NCI-H345 (cell line): ENCODE data around the gene FAF1.
A peak's percentile ranks its signal among the peaks of the same experiment; 100 is the strongest.
"Not testable (repeated sequence)": the region's sequence is repeated elsewhere in the genome, so short reads cannot be mapped to it uniquely, and the experiment has no call there.

ENCODE experiments used
- DNase-seq: peaks from one replicate; lab custom pipeline; 2025; lab: John Stamatoyannopoulos, UW

FAF1 gene

DNA sequence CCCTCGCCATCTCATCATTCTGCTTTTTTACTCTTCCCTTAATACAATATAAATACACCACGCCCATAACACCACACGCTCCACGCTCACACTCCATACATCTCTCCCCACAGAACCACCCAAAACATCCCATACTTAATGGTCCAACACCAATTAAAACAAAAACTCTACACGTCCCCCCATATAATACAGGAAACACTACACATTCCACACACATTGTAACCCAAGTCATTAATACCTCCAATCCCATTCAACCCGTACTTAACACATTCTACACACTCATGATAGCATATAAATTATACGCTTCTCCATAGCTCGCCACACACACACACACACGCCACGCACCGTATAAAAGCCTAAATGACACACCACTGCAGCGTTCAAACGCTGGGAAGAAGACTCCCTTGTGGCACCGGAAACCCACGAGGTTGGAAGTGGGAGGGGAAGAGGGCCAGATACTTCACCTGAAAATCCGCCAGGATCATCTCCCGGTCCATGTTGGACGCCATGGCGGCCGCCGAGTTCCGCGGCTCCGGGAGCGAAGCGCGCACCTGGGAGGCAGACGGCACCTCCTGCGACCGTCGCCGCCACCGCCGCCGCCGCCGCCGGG, 659 bp downstream of the FAF1 start:
- DNase-seq: peak; percentile 43

DNA sequence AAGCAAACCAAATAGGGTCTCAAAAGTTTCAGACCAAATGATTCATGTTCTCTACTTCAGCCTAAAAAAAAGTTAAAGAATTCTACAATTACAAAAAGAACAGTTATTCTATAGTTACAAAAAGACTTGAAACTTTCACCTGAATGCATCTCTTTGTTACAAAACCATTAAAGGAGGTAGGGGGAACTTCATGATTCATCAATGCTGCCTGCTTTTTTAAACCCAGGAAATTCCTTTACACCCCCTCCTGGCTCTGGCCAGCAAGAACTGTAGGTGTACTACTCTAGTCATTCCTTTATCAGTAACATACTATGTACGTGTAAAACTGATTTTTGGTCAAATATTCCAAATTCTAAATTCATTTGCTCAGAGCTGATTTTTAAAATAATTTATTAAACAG, 5.0 kb downstream of the FAF1 start:
- DNase-seq: no peak

DNA sequence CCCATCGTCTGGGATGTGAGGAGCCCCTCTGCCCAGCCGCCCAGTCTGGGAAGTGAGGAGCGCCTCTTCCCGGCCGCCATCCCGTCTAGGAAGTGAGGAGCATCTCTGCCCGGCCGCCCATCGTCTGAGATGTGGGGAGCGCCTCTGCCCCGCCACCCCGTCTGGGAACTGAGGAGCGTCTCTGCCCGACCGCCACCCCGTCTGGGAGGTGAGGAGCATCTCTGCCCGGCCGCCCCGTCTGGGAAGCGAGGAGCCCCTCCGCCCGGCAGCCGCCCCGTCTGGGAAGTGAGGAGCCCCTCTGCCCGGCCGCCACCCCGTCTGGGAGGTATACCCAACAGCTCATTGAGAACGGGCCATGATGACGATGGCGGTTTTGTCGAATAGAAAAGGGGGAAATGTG, 7.5 kb downstream of the FAF1 start:
- DNase-seq: not testable (repeated sequence)

DNA sequence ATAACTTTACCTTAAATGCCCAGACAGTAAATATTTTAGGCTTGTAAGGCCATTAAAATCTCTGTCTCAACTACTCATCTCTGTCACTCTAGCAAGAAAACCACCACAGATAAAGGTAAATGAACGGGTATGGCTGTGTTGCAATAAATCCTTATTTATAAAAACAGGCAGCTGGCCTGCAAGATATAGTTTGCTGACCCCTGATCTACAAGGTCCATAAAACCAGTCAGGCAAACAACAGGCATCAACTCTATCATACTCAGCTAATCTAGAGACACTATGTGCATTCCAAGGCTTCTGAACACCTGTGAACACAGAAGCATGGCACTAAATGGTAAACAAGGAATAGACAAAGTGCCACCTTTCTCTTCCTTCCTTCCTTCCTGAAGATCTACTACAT, 9.7 kb downstream of the FAF1 start:
- DNase-seq: no peak

DNA sequence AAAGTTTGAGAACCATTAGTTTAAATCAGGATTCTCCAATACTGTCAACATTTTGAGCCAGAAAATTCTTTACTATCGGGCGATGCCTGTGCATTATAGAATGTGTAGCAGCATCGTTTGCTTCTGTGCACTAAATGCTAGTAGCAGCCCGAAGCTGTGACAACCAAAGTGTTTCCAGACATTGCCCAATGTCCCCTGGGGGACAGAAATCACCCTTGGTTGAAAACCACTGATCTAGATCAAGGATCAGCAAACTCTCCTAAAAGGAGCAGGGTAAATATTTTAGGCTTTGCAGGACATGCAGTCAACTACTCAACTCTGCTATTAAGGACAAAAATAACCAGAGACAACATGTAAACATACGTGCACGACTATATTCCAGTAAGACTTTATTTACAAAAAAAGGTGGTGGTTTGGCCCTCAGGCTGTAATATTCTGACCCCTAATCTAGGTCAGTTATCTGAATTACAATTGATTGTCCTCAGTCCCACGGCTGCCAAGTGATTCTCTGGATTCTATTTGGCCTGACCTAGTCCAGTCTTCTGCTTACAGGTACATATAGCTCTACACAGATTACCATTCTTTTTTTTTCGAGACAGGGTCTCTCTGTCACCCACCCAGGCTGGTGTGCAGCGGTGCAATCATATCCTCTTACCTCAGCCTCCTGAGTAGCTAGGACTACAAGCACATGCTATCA, 10.6 kb downstream of the FAF1 start:
- no peak for DNase-seq

DNA sequence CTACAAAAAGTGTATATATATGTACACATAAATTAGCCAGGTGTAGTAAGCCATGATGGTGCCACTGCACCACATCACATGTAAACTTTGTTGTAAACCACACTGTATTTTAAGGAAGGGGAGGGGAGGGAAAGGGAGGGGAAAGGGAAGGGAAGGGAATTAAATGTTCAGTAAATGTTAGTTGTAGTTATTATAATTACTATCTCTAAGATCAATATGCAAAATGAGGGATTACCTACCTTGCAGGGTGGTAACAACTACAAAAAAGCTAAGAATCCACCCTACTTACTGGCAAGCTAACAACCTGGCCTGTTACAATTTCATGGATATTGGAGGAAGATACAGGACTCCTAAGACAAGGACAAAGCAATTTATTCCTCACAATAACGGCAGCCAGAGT, 17.7 kb downstream of the FAF1 start:
- no peak for DNase-seq

DNA sequence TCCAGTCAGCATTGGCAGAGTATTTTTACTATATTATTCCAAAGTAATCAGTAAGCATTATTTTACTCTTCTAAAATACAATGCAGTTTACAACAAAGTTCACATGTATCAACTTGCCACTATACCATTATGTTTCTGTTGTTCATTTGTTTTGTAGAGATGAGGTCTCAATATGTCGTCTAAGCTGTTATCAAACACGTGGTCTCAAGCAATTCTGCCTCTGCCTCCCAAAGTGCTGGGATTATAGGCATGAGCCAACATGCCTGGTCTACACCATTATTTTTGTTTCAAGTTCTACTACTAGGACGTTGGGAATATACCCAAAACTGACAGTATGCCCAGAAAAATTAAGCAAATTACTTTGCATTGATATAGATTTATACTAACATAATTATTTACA, 19.8 kb downstream of the FAF1 start:
- DNase-seq: no peak

DNA sequence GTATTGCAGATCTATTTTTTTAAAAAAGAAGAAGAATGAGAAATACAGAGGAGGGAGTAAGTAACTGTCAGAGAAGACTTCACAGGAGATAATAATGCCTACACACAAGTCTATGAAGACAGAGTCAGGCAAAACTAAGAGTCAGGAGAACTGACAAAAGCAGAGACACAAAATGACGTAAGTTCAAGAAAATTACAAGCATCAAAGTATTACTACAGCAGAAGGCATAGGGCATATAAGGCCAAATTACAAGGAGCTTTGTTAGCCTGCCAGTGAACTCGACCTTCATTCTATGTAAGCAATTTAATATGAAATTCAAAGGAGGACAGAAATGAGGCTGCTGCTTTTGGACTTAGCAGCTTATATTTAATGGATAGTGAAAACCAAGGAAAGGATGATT, 23.7 kb downstream of the FAF1 start:
- no peak for DNase-seq

DNA sequence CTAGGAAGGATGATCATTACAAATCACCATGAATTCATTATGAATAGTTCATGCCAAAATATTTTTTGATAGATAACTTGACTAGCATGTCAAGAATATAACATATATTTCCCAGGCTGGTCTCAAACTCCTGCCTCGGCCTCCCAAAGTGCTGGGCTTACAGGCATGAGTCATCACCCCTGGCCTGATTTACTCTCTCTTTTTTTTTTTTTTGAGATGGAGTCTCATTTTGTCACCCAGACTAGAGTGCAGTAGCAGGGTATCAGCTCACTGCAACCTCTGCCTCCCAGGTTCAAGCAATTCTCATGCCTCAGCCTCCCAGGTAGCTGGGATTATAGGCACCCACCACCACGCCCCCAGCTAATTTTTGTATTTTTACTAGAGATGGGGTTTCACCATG, 24.8 kb downstream of the FAF1 start:
- not testable (repeated sequence) for DNase-seq

DNA sequence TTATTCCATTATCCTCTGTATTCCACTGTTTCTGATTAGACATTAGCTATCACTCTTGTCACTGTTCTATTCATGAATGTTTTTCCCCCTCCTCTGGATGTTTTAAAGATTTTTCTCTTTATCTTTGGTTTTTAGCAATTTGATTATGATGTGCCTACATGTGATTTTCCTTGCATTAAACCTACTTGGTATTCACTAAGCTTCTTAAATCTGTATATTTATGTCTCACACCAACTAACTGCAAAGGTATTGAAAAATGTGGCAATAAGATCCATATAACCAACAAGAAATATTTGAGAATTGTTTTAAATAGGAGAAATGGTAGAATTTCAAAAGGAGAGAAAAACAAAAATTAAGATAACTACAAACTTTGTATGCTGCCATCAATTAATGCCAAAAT, 25.2 kb downstream of the FAF1 start:
- DNase-seq: no peak

DNA sequence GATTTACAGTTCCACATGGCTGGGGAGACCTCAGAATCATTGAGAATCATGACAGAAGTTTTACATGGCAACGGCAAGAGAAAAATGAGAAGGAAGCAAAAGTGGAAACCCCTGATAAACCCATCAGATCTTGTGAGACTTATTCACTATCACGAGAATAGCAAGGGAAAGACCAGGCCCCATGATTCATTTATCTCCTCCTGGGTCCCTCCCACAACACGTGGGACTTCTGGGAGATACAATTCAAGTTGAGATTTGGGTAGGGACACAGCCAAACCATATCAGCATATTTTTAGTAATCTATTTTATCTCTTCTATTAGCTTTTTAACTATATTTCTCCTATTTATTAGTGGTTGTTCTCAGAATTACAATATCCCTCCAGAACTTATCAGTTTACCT, 26.3 kb downstream of the FAF1 start:
- not testable (repeated sequence) for DNase-seq

DNA sequence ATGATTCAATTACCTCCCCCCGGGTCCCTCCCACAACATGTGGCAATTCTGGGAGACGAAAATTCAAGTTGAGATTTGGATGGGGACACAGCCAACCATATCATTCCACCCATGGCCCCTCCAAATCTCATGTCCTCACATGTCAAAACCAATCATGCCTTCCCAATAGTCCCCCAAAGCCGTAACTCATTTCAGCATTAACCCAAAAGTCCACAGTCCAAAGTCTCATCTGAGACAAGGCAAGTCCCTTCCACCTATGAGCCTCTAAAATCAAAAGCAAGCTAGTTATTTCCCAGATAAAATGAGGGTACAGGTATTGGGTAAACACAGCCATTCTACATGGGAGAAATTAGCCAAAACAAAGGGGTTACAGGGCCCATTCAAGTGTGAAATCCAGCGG, 28.0 kb downstream of the FAF1 start:
- DNase-seq: not testable (repeated sequence)

DNA sequence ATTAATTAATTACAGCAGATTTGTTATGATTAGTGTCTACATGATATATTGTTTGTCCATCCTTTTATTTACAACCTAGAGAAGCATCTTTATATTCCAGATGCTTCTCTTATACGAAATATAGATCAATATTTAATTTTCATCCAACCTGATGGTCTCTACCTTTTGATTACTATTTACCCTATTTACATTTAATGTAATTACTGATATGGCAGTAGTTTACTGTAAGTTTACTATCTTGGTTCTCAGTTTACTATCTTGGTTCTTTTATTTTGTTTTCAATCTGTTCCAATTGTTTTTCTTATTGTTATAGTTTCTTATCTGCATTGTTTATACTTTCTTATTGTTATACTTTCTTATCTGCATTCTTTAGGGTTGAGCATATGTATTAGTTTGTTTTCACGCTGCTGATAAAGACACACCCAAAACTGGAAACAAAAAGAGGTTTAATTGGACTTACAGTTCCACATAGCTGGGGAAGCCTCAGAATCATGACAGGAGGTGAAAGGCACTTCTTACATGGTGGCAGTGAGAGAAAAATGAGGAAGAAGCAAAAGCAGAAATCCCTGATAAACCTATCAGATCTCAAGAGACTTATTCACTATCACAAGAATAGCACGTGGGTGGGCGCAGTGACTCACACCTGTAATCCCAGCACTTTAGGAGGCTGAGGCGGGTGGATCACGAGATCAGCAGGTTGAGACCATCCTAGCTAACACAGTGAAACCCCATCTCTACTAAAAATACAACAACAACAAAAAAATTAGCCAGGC, 28.9 kb downstream of the FAF1 start:
- no peak for DNase-seq

DNA sequence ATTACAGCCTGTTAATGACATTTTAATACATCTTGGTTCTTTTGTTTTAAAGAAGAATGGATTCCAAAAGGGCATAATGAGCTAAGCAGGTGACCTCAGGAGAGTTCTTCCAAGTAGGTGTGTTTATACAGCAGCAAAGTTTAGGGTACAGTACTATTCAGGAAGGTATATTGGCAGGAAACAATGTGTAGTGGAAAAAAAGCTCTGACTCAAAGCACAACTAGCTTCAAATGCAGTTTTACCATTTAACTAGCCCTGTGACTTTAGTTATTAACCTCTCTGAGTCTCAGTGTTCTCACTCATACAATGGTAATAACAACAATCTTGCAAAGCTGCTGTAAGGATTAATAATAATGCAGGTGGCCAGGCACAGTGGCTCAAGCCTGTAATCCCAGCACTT, 29.9 kb downstream of the FAF1 start:
- DNase-seq: no peak

DNA sequence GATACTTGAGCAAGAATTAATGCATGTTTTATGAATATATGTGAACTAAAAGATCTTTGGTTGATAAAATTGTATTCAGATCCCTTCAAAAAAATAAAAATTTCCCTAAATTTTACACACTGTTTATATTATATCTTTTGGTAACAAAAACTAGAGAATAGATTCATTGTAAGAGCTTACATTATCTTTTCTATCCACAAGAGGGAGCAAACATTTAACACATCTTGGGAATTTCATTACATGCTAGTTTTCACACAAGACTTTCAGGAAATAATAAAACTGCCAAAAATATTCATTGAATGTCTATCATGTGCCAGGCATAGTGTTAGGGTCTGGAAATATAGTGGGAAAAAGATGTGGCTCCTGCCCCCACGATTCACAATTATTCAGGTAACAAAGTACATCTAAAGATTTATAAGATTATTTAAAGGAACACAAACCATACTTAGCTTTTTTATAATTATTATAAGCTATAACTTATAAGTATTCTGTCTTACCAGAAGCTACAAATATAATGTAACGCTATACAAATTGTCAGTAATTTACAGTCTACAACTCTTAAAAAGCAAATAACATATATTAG, 30.6 kb downstream of the FAF1 start:
- DNase-seq: peak; percentile 7

DNA sequence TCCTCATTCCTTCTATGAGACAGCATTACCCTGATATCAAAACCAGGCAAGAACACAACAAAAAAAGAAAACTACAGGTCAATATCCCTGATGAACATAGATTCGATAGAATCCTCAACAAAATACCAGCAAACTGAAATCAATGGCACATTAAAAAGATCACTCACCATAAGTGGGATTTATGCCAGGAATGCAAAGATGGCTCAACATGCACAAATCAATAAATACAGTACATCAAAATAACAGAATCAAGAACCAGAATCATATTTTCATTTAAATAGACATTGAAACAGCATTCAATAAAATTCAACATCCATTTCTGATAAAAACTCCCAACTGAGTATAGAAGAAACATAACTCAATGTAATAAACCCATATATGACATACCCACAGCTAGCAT, 36.5 kb downstream of the FAF1 start:
- no peak for DNase-seq

DNA sequence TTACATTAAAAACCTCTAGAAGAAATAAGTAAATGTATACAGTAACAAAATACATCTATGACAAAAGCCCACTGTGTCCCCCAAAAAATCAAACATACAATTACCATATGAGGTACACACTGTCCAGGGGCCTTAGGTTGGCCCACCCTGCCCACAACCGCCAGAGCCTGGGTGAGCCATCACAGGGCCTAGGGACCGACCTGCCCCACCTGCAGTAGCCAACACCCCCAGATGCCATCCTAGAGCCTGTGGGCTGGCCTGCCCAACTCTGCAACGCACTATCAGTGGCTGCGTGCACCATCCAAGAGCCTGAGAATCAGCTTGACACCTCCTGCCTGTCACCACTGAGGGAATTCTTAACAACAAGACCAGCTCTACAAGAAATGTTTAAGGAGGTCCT, 39.0 kb downstream of the FAF1 start:
- DNase-seq: no peak

DNA sequence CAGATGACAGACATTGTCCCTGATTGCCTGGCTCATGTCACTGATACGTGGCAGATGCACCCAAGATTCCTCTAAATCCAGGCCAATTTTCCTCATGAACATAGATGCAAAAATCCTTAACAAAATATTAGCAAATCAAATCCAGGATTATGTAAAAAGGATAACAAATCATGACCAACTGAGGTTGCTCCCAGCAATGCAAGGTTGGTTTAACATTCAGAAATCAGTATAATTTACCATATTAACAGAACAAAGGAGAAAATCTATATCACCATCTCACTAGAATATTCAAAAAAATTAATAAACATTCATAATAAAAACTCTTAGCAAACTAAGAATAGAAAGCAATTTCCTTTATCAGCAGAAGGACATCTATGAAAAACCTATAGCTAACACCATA, 39.7 kb downstream of the FAF1 start:
- no peak for DNase-seq

DNA sequence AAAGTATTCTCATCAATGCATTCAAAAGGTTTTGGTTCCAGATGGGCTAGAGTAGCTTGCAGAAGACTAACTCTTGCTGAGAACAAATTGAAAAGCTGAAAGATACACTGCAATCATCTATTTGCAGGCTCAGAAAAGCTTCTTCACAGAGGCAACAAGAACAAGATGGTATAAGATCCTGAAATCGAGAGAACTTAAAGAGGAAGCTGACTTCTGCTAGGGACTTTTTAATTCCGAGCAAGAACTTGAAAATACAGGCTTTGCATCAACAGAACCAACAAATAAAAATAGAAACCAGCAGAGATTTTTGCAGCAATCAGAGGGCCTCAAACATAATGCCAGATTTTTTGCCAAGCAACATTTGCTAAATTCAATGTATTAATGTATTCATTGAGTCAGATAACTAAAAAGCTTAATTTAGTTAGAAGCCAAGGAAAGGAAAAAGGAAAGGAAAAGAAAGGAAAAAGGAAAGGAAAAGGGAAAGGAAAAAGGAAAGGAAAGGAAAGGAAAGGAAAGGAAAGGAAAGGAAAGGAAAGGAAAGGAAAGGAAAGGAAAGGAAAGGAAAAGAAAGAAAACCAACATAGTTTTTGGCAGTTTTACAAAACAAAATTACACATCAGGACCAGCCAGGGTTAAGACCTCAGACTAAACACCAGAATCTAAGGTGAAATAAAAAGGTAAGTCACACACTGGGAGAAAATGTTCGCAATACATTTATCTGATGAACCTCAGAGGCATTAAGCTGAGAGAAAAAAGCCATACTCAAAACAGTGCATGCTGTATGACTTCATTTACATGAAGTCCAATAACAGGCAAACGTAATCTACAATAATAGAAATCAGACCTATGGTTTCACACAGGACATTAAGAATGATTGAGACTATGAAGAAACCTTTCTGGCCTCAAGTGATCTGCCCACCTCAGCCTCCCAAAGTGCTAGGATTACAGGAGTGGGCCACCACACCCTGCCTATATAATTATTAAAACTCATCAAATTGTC, 42.6 kb downstream of the FAF1 start:
- no peak for DNase-seq

DNA sequence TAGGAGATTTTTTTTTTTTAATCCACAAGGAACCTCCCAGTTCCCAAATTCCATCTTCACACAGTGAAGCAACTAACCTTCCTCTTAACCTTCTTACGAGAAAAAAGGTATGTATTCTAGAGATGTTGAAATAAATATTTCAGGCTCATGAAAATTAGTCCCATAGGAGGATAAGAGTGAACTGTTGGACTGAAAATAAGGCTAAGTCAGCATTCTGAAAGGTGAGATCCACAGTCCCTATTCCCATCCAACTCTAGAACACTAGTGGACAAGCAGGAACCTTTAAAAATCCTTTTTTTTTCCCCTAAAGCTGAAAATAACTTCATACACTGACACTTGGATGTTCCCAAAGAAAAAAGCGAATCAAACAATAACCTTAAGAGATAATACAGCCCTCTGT, 44.4 kb downstream of the FAF1 start:
- no peak for DNase-seq

DNA sequence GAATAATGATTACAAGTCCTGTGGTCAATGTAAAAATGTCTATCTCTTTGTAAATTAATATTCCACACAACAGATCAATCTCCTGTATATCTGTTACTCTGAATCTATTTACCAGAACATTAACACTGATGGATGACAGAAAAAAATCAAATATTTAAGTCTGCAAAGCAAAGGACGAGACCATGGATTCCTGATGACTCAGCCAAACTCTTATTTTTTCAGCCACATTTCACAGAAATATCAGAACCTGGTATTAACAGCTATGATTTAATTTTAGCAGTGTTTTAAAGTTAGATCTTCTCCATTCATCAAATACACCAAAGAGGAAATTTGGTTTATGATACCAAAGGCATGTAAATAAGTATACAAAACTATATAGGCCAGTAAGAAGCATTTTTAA, 46.1 kb downstream of the FAF1 start:
- no peak for DNase-seq

DNA sequence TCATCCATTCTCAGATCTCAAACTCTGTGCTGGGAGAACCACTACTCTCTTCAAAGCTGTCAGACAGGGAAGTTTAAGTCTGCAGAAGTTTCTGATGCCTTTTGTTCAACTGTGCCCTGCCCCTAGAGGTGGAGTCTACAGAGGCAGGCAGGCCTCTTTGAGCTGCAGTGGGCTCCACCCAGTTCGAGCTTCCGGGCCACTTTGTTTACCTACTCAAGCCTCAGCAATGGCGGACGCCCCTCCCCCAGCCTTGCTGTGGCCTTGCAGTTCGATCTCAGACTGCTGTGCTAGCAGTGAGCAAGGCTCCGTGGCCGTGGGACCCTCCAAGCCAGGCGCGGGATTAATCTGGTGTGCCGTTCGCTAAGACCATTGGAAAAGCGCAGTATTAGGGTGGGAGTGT, 49.7 kb downstream of the FAF1 start:
- not testable (repeated sequence) for DNase-seq
